H1 (cell line): Measurements from ENCODE around the gene ZNF227. TPM values are rescaled to one million over a fixed set of nuclear protein-coding genes. Genes with fewer than 3 reads are reported as not detected.

Experiments
- CTCF ChIA-PET: fragments of 300-600 bp; sonication (Branson Sonifier 250); formaldehyde crosslinking; loops from one replicate; lab custom pipeline; 2021; ENCODE audit not compliant: partially characterized antibody; lab: Charles Lee
- POLR2A ChIA-PET: fragments of 300-600 bp; sonication (Branson Sonifier 250); formaldehyde crosslinking; loops from one replicate; lab custom pipeline; 2021; ENCODE audit warnings: inconsistent platforms; ENCODE audit not compliant: partially characterized antibody; lab: Charles Lee
- DNase-seq, 2 experiments: peaks; one replicate each; pipeline versions ENCODE4 v3.0.0 to v3.0.0-alpha.2; 2010 to 2022; ENCODE audit warnings: low spot score in 2 of 2, low read depth in 1 of 2, mixed read lengths in 1 of 2
- FAIRE-seq: peaks from 2 replicates; lab custom pipeline; 2011; peaks lifted over from hg19 to GRCh38; lab: Jason Lieb, UNC
- H2AFZ ChIP-seq: 2 replicates; pipeline ENCODE4 v1.8.1; 2012; ENCODE audit warnings: low read length, inconsistent platforms
- H2AK5ac ChIP-seq: 2 replicates; pipeline ENCODE4 v1.6.1; 2013; ENCODE audit warnings: low read depth, low read length
- H2BK120ac ChIP-seq: replicated peaks from 2 replicates; pipeline ENCODE3; 2013; ENCODE audit warnings: low read depth, low read length, inconsistent platforms
- H2BK12ac ChIP-seq: 2 replicates; pipeline ENCODE4 v1.6.1; 2013; ENCODE audit warnings: low read depth, low read length
- H2BK15ac ChIP-seq: 2 replicates; pipeline ENCODE4 v1.6.1; 2013; ENCODE audit warnings: low read length
- H2BK20ac ChIP-seq: 2 replicates; pipeline ENCODE4 v1.6.1; 2013; ENCODE audit warnings: low read length
- H2BK5ac ChIP-seq: 2 replicates; pipeline ENCODE4 v1.6.1; 2013; ENCODE audit warnings: low read depth, low read length
- H3K14ac ChIP-seq: 2 replicates; pipeline ENCODE4 v1.6.1; 2013; ENCODE audit warnings: inconsistent platforms; ENCODE audit not compliant: insufficient read length
- H3K18ac ChIP-seq: 2 replicates; pipeline ENCODE4 v1.6.1; 2013; ENCODE audit warnings: low read length; ENCODE audit errors: extremely low read depth
- H3K23ac ChIP-seq: 2 replicates; pipeline ENCODE4 v1.6.1; 2013; ENCODE audit warnings: inconsistent platforms; ENCODE audit not compliant: insufficient read length
- H3K23me2 ChIP-seq: 2 replicates; pipeline ENCODE4 v1.6.1; 2013; ENCODE audit warnings: low read depth, low read length
- H3K27ac ChIP-seq: 2 replicates; pipeline ENCODE4 v1.6.1; 2011; ENCODE audit warnings: low read depth, low read length, inconsistent platforms
- H3K27me3 ChIP-seq, 4 experiments: replicated peaks in 1 of 4; 1 replicate in 1 of 4; 2 replicates in 3 of 4; pipeline versions ENCODE4 v1.6.1 to v1.8.1; 2011 to 2013; ENCODE audit warnings: low read length in 3 of 4, mild to moderate bottlenecking in 3 of 4, inconsistent platforms in 2 of 4, mixed read lengths in 2 of 4, moderate library complexity in 1 of 4; ENCODE audit not compliant: control insufficient read depth in 3 of 4, insufficient read depth in 3 of 4; ENCODE audit errors: extremely low read depth in 1 of 4
- H3K36me3 ChIP-seq, 4 experiments: 2 replicates each; pipeline versions ENCODE4 v1.6.1 to v1.8.1; 2011 to 2013; ENCODE audit warnings: mild to moderate bottlenecking in 4 of 4, low read length in 3 of 4, moderate library complexity in 2 of 4, control low read depth in 1 of 4, inconsistent platforms in 1 of 4; ENCODE audit not compliant: insufficient read depth in 4 of 4, control insufficient read depth in 2 of 4
- H3K4ac ChIP-seq: replicated peaks from 2 replicates; pipeline ENCODE3; 2013; ENCODE audit warnings: low read length, low read depth, mixed read lengths, inconsistent platforms; ENCODE audit not compliant: insufficient read length
- H3K4me1 ChIP-seq, 4 experiments: replicated peaks in 1 of 4; 1 replicate in 1 of 4; 2 replicates in 3 of 4; pipeline versions ENCODE4 v1.6.1 to v1.8.1; 2011 to 2013; ENCODE audit warnings: low read length in 3 of 4, inconsistent platforms in 2 of 4, mixed read lengths in 1 of 4; ENCODE audit not compliant: insufficient read depth in 4 of 4, control insufficient read depth in 3 of 4
- H3K4me2 ChIP-seq, 2 experiments: 2 replicates each; pipeline versions ENCODE4 v1.6.1 to v1.8.1; 2011 to 2013; ENCODE audit warnings: low read depth in 2 of 2, low read length in 2 of 2, control low read depth in 1 of 2, inconsistent platforms in 1 of 2, mild to moderate bottlenecking in 1 of 2; ENCODE audit not compliant: insufficient read depth in 1 of 2
- H3K4me3 ChIP-seq, 4 experiments: fragments of 200-600, 300-600 bp in 1 of 4; sonication (generic), shearing (Covaris generic), sonication (Bioruptor Twin) in 1 of 4; 2 replicates each; pipeline versions ENCODE4 v1.5.1 to v1.8.1; 2011 to 2016; ENCODE audit warnings: low read length in 4 of 4, low read depth in 3 of 4, control low read depth in 2 of 4, inconsistent platforms in 2 of 4, mild to moderate bottlenecking in 2 of 4, mixed read lengths in 1 of 4, moderate library complexity in 1 of 4; ENCODE audit not compliant: insufficient read depth in 2 of 4; ENCODE audit errors: extremely low read depth in 1 of 4
- H3K56ac ChIP-seq: replicated peaks from 2 replicates; pipeline ENCODE3; 2013; ENCODE audit warnings: low read depth, mild to moderate bottlenecking, mixed read lengths, low read length, inconsistent platforms; ENCODE audit not compliant: insufficient read length
- H3K79me1 ChIP-seq: 2 replicates; pipeline ENCODE4 v1.6.1; 2013; ENCODE audit warnings: low read depth, low read length, control low read depth
- H3K79me2 ChIP-seq, 2 experiments: 2 replicates each; pipeline versions ENCODE4 v1.6.1 to v1.8.1; 2012 to 2013; ENCODE audit warnings: low read length in 2 of 2, mild to moderate bottlenecking in 2 of 2, inconsistent platforms in 1 of 2; ENCODE audit not compliant: insufficient read depth in 2 of 2, control insufficient read depth in 1 of 2
- H3K9ac ChIP-seq, 4 experiments: replicated peaks in 1 of 4; 1 replicate in 1 of 4; 2 replicates in 3 of 4; pipeline versions ENCODE4 v1.6.1 to v1.8.1; 2011 to 2013; ENCODE audit warnings: low read depth in 3 of 4, low read length in 3 of 4, control low read depth in 2 of 4, mild to moderate bottlenecking in 2 of 4, moderate library complexity in 2 of 4, inconsistent platforms in 1 of 4; ENCODE audit errors: extremely low read depth in 1 of 4
- H3K9me3 ChIP-seq, 2 experiments: 2 replicates each; pipeline versions ENCODE4 v1.6.1 to v1.8.1; 2012 to 2013; ENCODE audit warnings: mild to moderate bottlenecking in 2 of 2, moderate library complexity in 2 of 2, control low read depth in 1 of 2, inconsistent platforms in 1 of 2, low read depth in 1 of 2, low read length in 1 of 2, mixed read lengths in 1 of 2; ENCODE audit not compliant: insufficient read depth in 2 of 2
- H4K20me1 ChIP-seq, 2 experiments: replicated peaks in 1 of 2; 2 replicates each; pipeline versions ENCODE3 to v1.8.1; 2011 to 2013; ENCODE audit warnings: inconsistent platforms in 2 of 2, low read length in 2 of 2, mild to moderate bottlenecking in 1 of 2; ENCODE audit not compliant: insufficient read depth in 2 of 2, control insufficient read depth in 1 of 2
- H4K5ac ChIP-seq: 2 replicates; pipeline ENCODE4 v1.6.1; 2013; ENCODE audit warnings: low read length, low read depth, mixed read lengths, inconsistent platforms; ENCODE audit not compliant: insufficient read length
- H4K8ac ChIP-seq: 2 replicates; pipeline ENCODE4 v1.8.0; 2013; ENCODE audit warnings: mild to moderate bottlenecking, moderate library complexity, low read length, inconsistent platforms; ENCODE audit not compliant: insufficient read depth; ENCODE audit errors: extremely low read depth
- H4K91ac ChIP-seq: replicated peaks from 2 replicates; pipeline ENCODE3; 2013; ENCODE audit warnings: low read length, mixed read lengths, inconsistent platforms; ENCODE audit not compliant: insufficient read length
- POLR2A ChIP-seq, 2 experiments: IDR thresholded peaks; 1 replicate in 1 of 2; 2 replicates in 1 of 2; pipeline ENCODE4 v1.6.1; 2011; ENCODE audit warnings: low read depth in 2 of 2, low read length in 2 of 2, mild to moderate bottlenecking in 2 of 2; ENCODE audit errors: control extremely low read depth in 1 of 2
- TAF7 ChIP-seq: optimal IDR thresholded peaks from 2 replicates; pipeline ENCODE3; 2011; ENCODE audit warnings: low read depth, mild to moderate bottlenecking, inconsistent platforms, low read length, moderate library complexity, borderline replicate concordance
- WGBS, 2 experiments: shearing (Covaris generic) in 1 of 2; methylation state at CpG; one replicate each; pipeline versions ENCODE4 v1.1.6 to v1.1.7; 2013 to 2015; ENCODE audit warnings: low lambda C conversion rate in 2 of 2, mixed read lengths in 2 of 2, inconsistent platforms in 1 of 2, low coverage in 1 of 2, missing lambda C conversion rate in 1 of 2; ENCODE audit not compliant: insufficient replicate concordance in 2 of 2, insufficient coverage in 1 of 2, insufficient read length in 1 of 2; ENCODE audit errors: extremely low coverage in 1 of 2, missing lambda C conversion rate in 1 of 2; 5-methylcytosine and 5-hydroxymethylcytosine counted together
- polyA plus RNA-seq, 7 experiments: library from polyadenylated mRNA; depleted of rRNA in 3 of 7; stranded (reverse) in 5 of 7; unstranded in 2 of 7; fragments of >200 nt in 5 of 7; fragments of 200-250 nt in 2 of 7; gene quantifications; 1 replicate in 5 of 7; 2 replicates in 1 of 7; 4 replicates in 1 of 7; pipeline versions ENCODE4 v1.2.1 to v1.2.3, GENCODE V29; 2011 to 2013; ENCODE audit warnings: missing spikeins in 2 of 7, mixed read lengths in 2 of 7
- total RNA-seq: library from RNA; stranded (reverse); fragmentation: NEBNext Ultra II Directional; extraction: Animal tissue kit (Norgen Biotek cat#: 25700); gene quantifications from 2 replicates; pipeline ENCODE4 v1.2.1, GENCODE V29; 2021

The ZNF227 gene
- total and polyA plus RNA-seq, 2 of the 8 experiments (the other 6 are each of a cell fraction or from before 2014, with no cell fraction given): 4.9 to 23.9 TPM

- H3K27ac ChIP-seq: no peak overlapping the region
- H4K91ac ChIP-seq: no peak overlapping the region
- H3K27me3 ChIP-seq: no peaks in the 10 kb centered on the region
- H2BK20ac ChIP-seq: no peak overlapping the region
- no peak overlapping the region for H4K8ac ChIP-seq
- H3K4me2 ChIP-seq: no peak overlapping the region
- H3K18ac ChIP-seq: no peak overlapping the region
- H3K56ac ChIP-seq: no peak overlapping the region
- no peaks in the 10 kb centered on the region for H3K79me1 ChIP-seq
- 0 out of 3 replicates have a peak, but pooled peaks of 1 of the 2 experiments have one; percentile 26 for TF ChIP-seq POLR2A (IDR thresholded peaks at IDR 0.05; ENCODE audit: control extremely low read depth in 1 of 2, low read depth in 2 of 2, low read length in 2 of 2)
- no peak for TF ChIP-seq TAF7
- H3K9ac ChIP-seq: no peak overlapping the region
- no peaks in the 10 kb centered on the region for H3K79me2 ChIP-seq
- H2BK120ac ChIP-seq: no peak overlapping the region
- WGBS, 2 experiments: 92% methylated on average over 8 of the region's 8 CpGs; no CpG with 5 or more reads in 1 of the 2 experiments
- no peaks in the 10 kb centered on the region for H4K20me1 ChIP-seq
- no peak overlapping the region for H3K14ac ChIP-seq
- H2AK5ac ChIP-seq: no peak overlapping the region
- no peak overlapping the region for H4K5ac ChIP-seq
- H3K36me3 ChIP-seq: peaks cover 12 to 49% (median 35%) of the 10 kb centered on the region in 4 experiments
- H2AFZ ChIP-seq: no peak overlapping the region
- ChIA-PET CTCF (interaction anchor here (0.6 to 0.7 kb wide), 2 partner anchors 10 to 264 kb away, joined by 3 read pairs; partner anchors contain the start of gene ZNF180), POLR2A (no interaction called here)
- no peaks in the 10 kb centered on the region for H3K4me1 ChIP-seq
- no peak overlapping the region for H2BK5ac ChIP-seq
- no peaks in the 10 kb centered on the region for H3K23me2 ChIP-seq
- H3K4me3 ChIP-seq: no peak overlapping the region
- DNase-seq (no peak), FAIRE-seq (no peak)
- peaks cover 14 to 20% of the 10 kb centered on the region in 2 experiments for H3K9me3 ChIP-seq
- no peak overlapping the region for H3K4ac ChIP-seq
- no peak overlapping the region for H2BK12ac ChIP-seq
- H2BK15ac ChIP-seq: no peak overlapping the region
- H3K23ac ChIP-seq: no peak overlapping the region
Measured at GRCh38 chr19:44236384-44236783, 24.1 kb downstream of the ZNF227 start.
